Mucosa of gallbladder (tissue), 1 donor: Measurements from ENCODE around the gene PVALEF. TPM values are rescaled to one million over a fixed set of nuclear protein-coding genes. Genes with fewer than 3 reads are reported as not detected.
A peak's percentile ranks its signal among the peaks of the same experiment; 100 is the strongest.

Experiments
- DNase-seq: peaks from one replicate; pipeline ENCODE4 v3.0.0-alpha.2; 2020; ENCODE audit warnings: low spot score
- total RNA-seq: library from RNA; stranded (reverse); gene quantifications from one replicate; pipeline ENCODE4 v1.2.1, GENCODE V29; 2021
- donor health status: DM: no; HTN: no; CAD: no.

Gene PVALEF
- total RNA-seq, 1 donor from 2014 or later = not detected

- no peak for DNase-seq
Measured at GRCh38 chr17:81196505-81197408, 31.4 kb downstream of the PVALEF start.

GRCh38 chr17:81197409-81197795 is 32.1 kb downstream of the PVALEF start:
- DNase-seq = no peak

GRCh38 chr17:81197831-81198490 is 32.7 kb downstream of the PVALEF start:
- no peak for DNase-seq

GRCh38 chr17:81198826-81199481 is 33.6 kb downstream of the PVALEF start:
- DNase-seq = no peak

GRCh38 chr17:81199482-81199830 is 34.1 kb downstream of the PVALEF start:
- no peak for DNase-seq

- no peak for DNase-seq
Measured at GRCh38 chr17:81200201-81200600, 34.9 kb downstream of the PVALEF start.

GRCh38 chr17:81200695-81201580 is 35.6 kb downstream of the PVALEF start:
- DNase-seq = peak; percentile 76

- DNase-seq = no peak
Measured at GRCh38 chr17:81202318-81202717, 37.0 kb downstream of the PVALEF start.

GRCh38 chr17:81203136-81203535 is 37.8 kb downstream of the PVALEF start:
- no peak for DNase-seq

GRCh38 chr17:81204578-81204977 is 39.3 kb downstream of the PVALEF start:
- no peak for DNase-seq

GRCh38 chr17:81206166-81206565 is 40.9 kb downstream of the PVALEF start:
- no peak for DNase-seq

- DNase-seq = no peak
Measured at GRCh38 chr17:81206657-81207056, 41.4 kb downstream of the PVALEF start.

GRCh38 chr17:81207610-81208581 is 42.6 kb downstream of the PVALEF start:
- DNase-seq = no peak

- no peak for DNase-seq
Measured at GRCh38 chr17:81208651-81209050, 43.3 kb downstream of the PVALEF start.

- no peak for DNase-seq
Measured at GRCh38 chr17:81209141-81209540, 43.8 kb downstream of the PVALEF start.

GRCh38 chr17:81210466-81210865 is 45.2 kb downstream of the PVALEF start:
- DNase-seq = no peak

- no peak for DNase-seq
Measured at GRCh38 chr17:81210868-81211267, 45.6 kb downstream of the PVALEF start.

GRCh38 chr17:81212365-81212764 is 47.1 kb downstream of the PVALEF start:
- DNase-seq = no peak

- DNase-seq = no peak
Measured at GRCh38 chr17:81213978-81214377, 48.7 kb downstream of the PVALEF start.

- no peak for DNase-seq
Measured at GRCh38 chr17:81217491-81217890, 52.2 kb downstream of the PVALEF start.
